GM23248 (cell line): ENCODE data around the gene ABL2. TPM values are rescaled to one million over a fixed set of nuclear protein-coding genes. Genes with fewer than 3 reads are reported as not detected.

ENCODE experiments used
- DNase-seq: peaks from one replicate; pipeline ENCODE4 v3.0.0-alpha.2; 2015
- H2AFZ ChIP-seq: fragments of 200-600 bp; sonication (generic); 2 replicates; pipeline ENCODE4 v1.6.1; 2016; ENCODE audit warnings: antibody characterized with exemption
- H3F3A ChIP-seq: fragments of 200-600 bp; sonication (generic); 2 replicates; pipeline ENCODE4 v1.6.1; 2016; ENCODE audit warnings: mild to moderate bottlenecking, antibody characterized with exemption, mixed run types; ENCODE audit not compliant: insufficient read depth
- H3K27ac ChIP-seq: fragments of 200-600 bp; sonication (generic); 2 replicates; pipeline ENCODE4 v1.5.1; 2016; ENCODE audit warnings: mild to moderate bottlenecking
- H3K27me3 ChIP-seq: fragments of 200-600 bp; sonication (generic); replicated peaks from 2 replicates; pipeline ENCODE4 v1.6.1; 2016; ENCODE audit warnings: mild to moderate bottlenecking; ENCODE audit not compliant: insufficient read depth
- H3K36me3 ChIP-seq: fragments of 200-600 bp; sonication (generic); 2 replicates; pipeline ENCODE4 v1.6.1; 2016; ENCODE audit warnings: low read depth, mild to moderate bottlenecking
- H3K4me1 ChIP-seq: fragments of 200-600 bp; sonication (generic); 2 replicates; pipeline ENCODE4 v1.6.1; 2016; ENCODE audit warnings: mild to moderate bottlenecking; ENCODE audit not compliant: insufficient read depth
- H3K4me2 ChIP-seq: fragments of 200-600 bp; sonication (generic); one replicate; pipeline ENCODE4 v1.6.1; 2016; ENCODE audit warnings: mild to moderate bottlenecking; ENCODE audit not compliant: unreplicated experiment
- H3K4me3 ChIP-seq: fragments of 200-600 bp; sonication (generic); 2 replicates; pipeline ENCODE4 v1.5.1; 2016; ENCODE audit warnings: mild to moderate bottlenecking
- H3K79me2 ChIP-seq: fragments of 200-600 bp; sonication (generic); 2 replicates; pipeline ENCODE4 v1.6.1; 2016; ENCODE audit warnings: mild to moderate bottlenecking; ENCODE audit not compliant: insufficient read depth
- H3K9ac ChIP-seq: fragments of 200-600 bp; sonication (generic); 2 replicates; pipeline ENCODE4 v1.6.1; 2016; ENCODE audit warnings: mild to moderate bottlenecking
- H3K9me2 ChIP-seq: fragments of 200-600 bp; sonication (generic); 2 replicates; pipeline ENCODE4 v1.6.1; 2016; ENCODE audit warnings: mixed run types, mild to moderate bottlenecking, moderate library complexity; ENCODE audit not compliant: insufficient read depth
- H3K9me3 ChIP-seq: fragments of 200-600 bp; sonication (generic); one replicate; pipeline ENCODE4 v1.6.1; 2017; ENCODE audit warnings: low read depth
- H4K20me1 ChIP-seq: fragments of 200-600 bp; sonication (generic); 2 replicates; pipeline ENCODE4 v1.6.0; 2016; ENCODE audit not compliant: insufficient read depth
- EZH2 ChIP-seq: fragments of 200-600 bp; sonication (generic); IDR thresholded peaks from 2 replicates; pipeline ENCODE4 v1.6.1; 2018; ENCODE audit warnings: antibody characterized with exemption, mild to moderate bottlenecking; ENCODE audit not compliant: insufficient read depth, poor library complexity, severe bottlenecking
- EZH2phosphoT487 ChIP-seq: fragments of 200-600 bp; sonication (generic); IDR thresholded peaks from 2 replicates; pipeline ENCODE4 v1.6.1; 2018; ENCODE audit warnings: antibody characterized with exemption, moderate library complexity, mild to moderate bottlenecking, low read depth; ENCODE audit not compliant: insufficient read depth
- WGBS, 2 experiments: methylation state at CpG; one replicate each; pipeline ENCODE4 v1.1.6; 2015 to 2017; ENCODE audit warnings: low lambda C conversion rate in 2 of 2, low coverage in 1 of 2; ENCODE audit errors: missing lambda C conversion rate in 2 of 2; 5-methylcytosine and 5-hydroxymethylcytosine counted together
- in situ Hi-C: fragments of 300-500 bp; cut with MboI; formaldehyde crosslinking; loops from 2 replicates; pipeline ENCODE4 v1.15.0; 2020
- polyA plus RNA-seq: library from polyadenylated mRNA; unstranded; fragments of >200 nt; fragmentation: Nextera tagmentation; extraction: Ambion mirVana; gene quantifications from 2 replicates; pipeline ENCODE4 v1.2.1, GENCODE V29; 2016
- total RNA-seq: library from RNA; depleted of rRNA; stranded (reverse); fragments of >200 nt; shearing (Covaris generic); gene quantifications from 2 replicates; pipeline ENCODE4 v1.2.3, GENCODE V29; 2014

ABL2 gene
- total and polyA plus RNA-seq, 2 experiments from 2014 or later, result 13.2 to 38.6 TPM

- in situ Hi-C loops, result no loop called here
- Histone ChIP-seq H2AFZ (no peak overlapping the region), H3K9me3 (no peaks in the 10 kb centered on the region), H3K36me3 (peaks cover 89% of the 10 kb centered on the region), H3K9me2 (no peaks in the 10 kb centered on the region), H3K27me3 (no peaks in the 10 kb centered on the region), H3K79me2 (peaks cover 97% of the 10 kb centered on the region), H3K9ac (no peak overlapping the region), H3K27ac (no peak overlapping the region), H3K4me3 (no peak overlapping the region), H3K4me1 (no peaks in the 10 kb centered on the region), H3F3A (peaks cover 58% of the 10 kb centered on the region), H4K20me1 (no peaks in the 10 kb centered on the region), H3K4me2 (no peak overlapping the region)
- no peak for DNase-seq
- TF ChIP-seq EZH2 (no peak), EZH2phosphoT487 (no peak)
- 73 to 92% methylated on average over 2 of the region's 2 CpGs for WGBS, 2 experiments
These were observed 120.8 kb downstream of the ABL2 start for GRCh38 chr1:179108644-179109043.

GRCh38 chr1:179107706-179108629 lies 121.5 kb downstream of the ABL2 start:
- no peak overlapping the region for H2AFZ ChIP-seq
- no peaks in the 10 kb centered on the region for H4K20me1 ChIP-seq
- H3K36me3 ChIP-seq, result peaks cover 89% of the 10 kb centered on the region
- 0 out of 2 replicates have a peak overlapping the region, but pooled peaks have one; percentile 0 for H3K27ac ChIP-seq
- WGBS, 2 experiments, result 82 to 84% methylated on average over 14 to 15 of the region's 15 CpGs
- H3F3A ChIP-seq, result peaks cover 65% of the 10 kb centered on the region
- peaks cover 97% of the 10 kb centered on the region for H3K79me2 ChIP-seq
- H3K4me2 ChIP-seq, result no peak overlapping the region
- no peak overlapping the region for H3K9ac ChIP-seq
- in situ Hi-C loops, result no loop called here
- no peak for TF ChIP-seq EZH2
- TF ChIP-seq EZH2phosphoT487, result no peak
- H3K4me3 ChIP-seq, result no peak overlapping the region
- no peak for DNase-seq
- H3K9me2 ChIP-seq, result no peaks in the 10 kb centered on the region
- H3K27me3 ChIP-seq, result no peaks in the 10 kb centered on the region
- H3K4me1 ChIP-seq, result no peaks in the 10 kb centered on the region
- H3K9me3 ChIP-seq, result no peaks in the 10 kb centered on the region

- 0 out of 2 replicates have a peak overlapping the region, but pooled peaks have one; percentile 20 for H3K27ac ChIP-seq
- in situ Hi-C loops, result no loop called here
- H3K4me1 ChIP-seq, result no peaks in the 10 kb centered on the region
- H3K4me2 ChIP-seq, result no peak overlapping the region
- no peaks in the 10 kb centered on the region for H4K20me1 ChIP-seq
- no peak overlapping the region for H3K4me3 ChIP-seq
- H3K79me2 ChIP-seq, result peaks cover 95% of the 10 kb centered on the region
- H3K27me3 ChIP-seq, result no peaks in the 10 kb centered on the region
- peaks cover 63% of the 10 kb centered on the region for H3F3A ChIP-seq
- 58 to 63% methylated on average over 7 of the region's 7 CpGs for WGBS, 2 experiments
- DNase-seq, result peak; percentile 54
- H2AFZ ChIP-seq, result no peak overlapping the region
- no peaks in the 10 kb centered on the region for H3K9me3 ChIP-seq
- no peak overlapping the region for H3K9ac ChIP-seq
- TF ChIP-seq EZH2phosphoT487 (no peak), EZH2 (no peak)
- H3K9me2 ChIP-seq, result no peaks in the 10 kb centered on the region
- H3K36me3 ChIP-seq, result peaks cover 82% of the 10 kb centered on the region
These were observed 124.1 kb downstream of the ABL2 start for GRCh38 chr1:179105393-179105792.

GRCh38 chr1:179104611-179105250 lies 124.7 kb downstream of the ABL2 start:
- no peak overlapping the region for H3K9ac ChIP-seq
- no peak overlapping the region for H2AFZ ChIP-seq
- no peaks in the 10 kb centered on the region for H3K9me2 ChIP-seq
- peaks cover 63% of the 10 kb centered on the region for H3F3A ChIP-seq
- no peaks in the 10 kb centered on the region for H3K9me3 ChIP-seq
- H3K27me3 ChIP-seq, result no peaks in the 10 kb centered on the region
- no peaks in the 10 kb centered on the region for H3K4me1 ChIP-seq
- H3K36me3 ChIP-seq, result peaks cover 82% of the 10 kb centered on the region
- H4K20me1 ChIP-seq, result no peaks in the 10 kb centered on the region
- no peak for TF ChIP-seq EZH2phosphoT487
- no peak for TF ChIP-seq EZH2
- H3K27ac ChIP-seq, result no peak overlapping the region
- in situ Hi-C loops, result no loop called here
- DNase-seq, result no peak
- H3K4me2 ChIP-seq, result no peak overlapping the region
- H3K4me3 ChIP-seq, result no peak overlapping the region
- WGBS, 2 experiments, result 97 to 100% methylated on average over 3 of the region's 3 CpGs
- H3K79me2 ChIP-seq, result peaks cover 96% of the 10 kb centered on the region
